ENCODE measurements around the gene FOXP1.
A peak's percentile ranks its signal among the peaks of the same experiment; 100 is the strongest.

FOXP1 gene

DNA sequence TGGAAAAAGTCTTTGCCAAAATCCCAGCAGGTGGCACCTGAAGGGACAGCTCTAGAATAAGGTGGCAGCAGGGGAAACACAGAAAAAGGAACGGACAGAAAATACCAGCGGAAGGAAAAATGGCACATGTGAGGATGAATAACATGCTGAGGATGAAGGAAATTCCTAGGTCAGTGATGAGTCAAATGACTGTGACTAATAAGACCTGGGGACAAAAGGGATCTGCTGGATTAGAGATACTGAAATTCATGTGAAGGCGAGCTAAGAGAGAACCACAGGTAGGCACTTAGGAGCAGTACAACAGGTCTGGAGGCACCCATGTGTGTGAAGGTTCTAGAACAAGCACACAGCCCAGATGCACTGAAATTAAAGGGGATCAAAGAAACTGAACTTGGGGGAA is 482.5 kb downstream of the FOXP1 start:
- peak; percentile 54 for DNase-seq (ENCODE audit: low spot score)

GRCh38 chr3:71099997-71100719 is 483.4 kb downstream of the FOXP1 start:
- DNase-seq (ENCODE audit: low spot score), result no peak

- no peak for DNase-seq (ENCODE audit: low spot score)
These were observed 486.0 kb downstream of the FOXP1 start for GRCh38 chr3:71097557-71097956.

- DNase-seq (ENCODE audit: low spot score), result no peak
These were observed 487.8 kb downstream of the FOXP1 start for GRCh38 chr3:71095511-71096291.

DNA sequence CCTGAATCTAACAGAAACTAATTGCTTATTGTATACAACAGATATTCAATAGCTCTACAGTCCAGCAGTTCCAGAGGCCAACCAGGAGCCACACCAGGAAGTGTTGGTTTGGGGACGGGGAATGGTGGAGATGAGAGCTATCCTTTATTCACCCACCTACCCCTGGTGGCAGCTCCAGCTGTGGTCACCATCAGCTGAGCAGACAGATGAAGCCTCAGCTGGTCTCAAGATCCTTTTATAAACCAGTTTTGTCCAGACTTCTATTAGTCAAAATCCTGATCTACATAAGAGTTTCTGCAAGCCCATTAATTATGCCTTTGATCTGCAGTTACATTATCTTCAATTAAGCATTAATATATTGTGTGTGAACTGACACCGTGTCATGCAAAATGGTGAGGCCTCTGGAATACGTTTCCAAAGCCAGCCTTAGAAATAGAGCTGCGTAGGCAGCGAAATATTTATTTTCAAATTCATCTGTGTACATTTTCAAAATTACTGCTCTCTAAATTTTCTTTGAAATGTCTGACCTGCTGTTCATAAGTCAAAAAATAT is 488.8 kb downstream of the FOXP1 start:
- DNase-seq (ENCODE audit: low spot score), result no peak

DNA sequence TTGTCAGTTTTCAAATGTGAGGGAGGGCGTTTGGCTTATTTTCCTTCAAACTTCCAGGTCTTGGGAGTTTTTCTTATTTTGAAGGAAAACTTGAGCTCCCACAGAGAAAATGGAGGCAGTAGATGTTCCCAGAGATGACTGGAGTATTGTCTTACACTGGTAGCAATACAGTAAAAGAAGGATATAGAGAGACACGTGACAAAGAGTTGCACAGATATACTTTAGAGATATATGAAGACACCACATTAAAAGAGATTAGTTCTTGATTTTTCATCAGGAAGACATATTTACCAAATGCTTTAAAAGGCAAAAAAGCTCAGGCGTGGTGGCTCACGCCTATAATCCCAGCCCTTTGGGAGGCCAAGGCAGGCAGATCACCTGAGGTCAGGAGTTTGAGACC is 490.9 kb downstream of the FOXP1 start:
- no peak for DNase-seq (ENCODE audit: low spot score)

GRCh38 chr3:71090207-71090606 is 493.3 kb downstream of the FOXP1 start:
- DNase-seq (ENCODE audit: low spot score), result no peak

- DNase-seq (ENCODE audit: low spot score), result no peak
These were observed 494.2 kb downstream of the FOXP1 start for GRCh38 chr3:71089271-71089847.

GRCh38 chr3:71088742-71089141 is 494.8 kb downstream of the FOXP1 start:
- DNase-seq (ENCODE audit: low spot score), result no peak

- no peak for DNase-seq (ENCODE audit: low spot score)
These were observed 495.4 kb downstream of the FOXP1 start for GRCh38 chr3:71088019-71088708.

DNA sequence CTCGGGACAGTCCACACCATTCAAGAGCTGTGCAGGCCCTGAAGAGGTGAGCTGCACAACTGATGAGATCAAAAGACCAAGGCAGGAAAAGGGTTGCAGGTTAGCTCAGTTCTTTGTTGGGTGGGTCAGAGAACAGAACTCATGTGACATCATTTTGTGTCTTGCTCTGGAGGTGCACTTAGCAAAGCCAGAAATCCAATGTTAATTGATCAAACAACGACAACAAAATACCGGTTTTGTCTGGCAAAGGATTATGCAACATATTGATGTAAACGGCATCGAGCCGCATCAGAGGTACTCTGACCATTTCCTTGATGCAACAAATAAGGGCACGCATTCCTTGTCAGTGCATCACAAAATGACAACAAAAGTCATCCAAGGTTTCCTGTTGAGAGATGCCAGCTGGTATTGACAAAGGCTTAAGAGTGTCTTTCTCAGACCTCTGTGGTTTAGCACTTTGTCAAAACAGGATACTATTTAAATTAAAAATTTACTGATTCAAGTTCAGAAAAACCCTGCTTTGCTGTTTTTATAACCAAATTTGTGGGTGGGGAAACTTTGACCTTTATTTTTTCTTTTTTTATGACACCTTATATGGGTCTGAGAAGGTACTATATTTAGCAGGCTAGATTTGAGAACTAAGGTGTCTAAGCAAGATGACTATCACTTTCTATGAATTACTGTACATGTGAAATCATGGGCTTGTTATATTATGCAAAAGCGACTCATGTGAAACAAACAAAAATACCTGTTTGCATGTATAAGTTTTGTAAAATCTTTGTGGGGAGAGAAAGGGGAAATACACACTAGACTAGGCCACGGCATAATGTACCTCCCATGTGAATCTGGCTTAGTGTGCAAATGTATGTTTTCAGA is 496.1 kb downstream of the FOXP1 start:
- no peak for DNase-seq (ENCODE audit: low spot score)

- no peak for DNase-seq (ENCODE audit: low spot score)
These were observed 496.8 kb downstream of the FOXP1 start for GRCh38 chr3:71086777-71087142.

DNA sequence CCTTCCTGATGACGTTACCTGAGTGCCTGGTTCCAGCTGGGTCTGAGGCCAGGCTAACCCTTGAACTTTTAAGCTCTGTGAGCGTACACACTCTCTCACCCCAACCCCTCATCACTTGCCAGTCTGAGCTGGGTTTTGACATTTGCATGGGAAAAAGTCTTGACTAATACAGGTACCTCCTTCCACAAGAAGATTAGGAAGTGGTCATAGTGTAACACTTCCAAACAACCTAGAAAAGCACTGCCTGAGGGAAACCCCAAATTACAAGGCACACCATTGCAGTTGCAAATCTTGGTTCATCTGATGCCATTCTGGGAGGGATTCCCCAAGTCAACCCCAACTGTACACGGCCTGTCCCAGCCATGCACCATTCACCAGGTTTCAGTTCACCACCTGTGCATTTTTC is 499.8 kb downstream of the FOXP1 start:
- no peak for DNase-seq (ENCODE audit: low spot score)

GRCh38 chr3:71082833-71083232 is 500.7 kb downstream of the FOXP1 start:
- DNase-seq (ENCODE audit: low spot score), result no peak

GRCh38 chr3:71080517-71081083 is 502.9 kb downstream of the FOXP1 start:
- no peak for DNase-seq (ENCODE audit: low spot score)

GRCh38 chr3:71078723-71079525 is 504.6 kb downstream of the FOXP1 start:
- DNase-seq (ENCODE audit: low spot score), result no peak

DNA sequence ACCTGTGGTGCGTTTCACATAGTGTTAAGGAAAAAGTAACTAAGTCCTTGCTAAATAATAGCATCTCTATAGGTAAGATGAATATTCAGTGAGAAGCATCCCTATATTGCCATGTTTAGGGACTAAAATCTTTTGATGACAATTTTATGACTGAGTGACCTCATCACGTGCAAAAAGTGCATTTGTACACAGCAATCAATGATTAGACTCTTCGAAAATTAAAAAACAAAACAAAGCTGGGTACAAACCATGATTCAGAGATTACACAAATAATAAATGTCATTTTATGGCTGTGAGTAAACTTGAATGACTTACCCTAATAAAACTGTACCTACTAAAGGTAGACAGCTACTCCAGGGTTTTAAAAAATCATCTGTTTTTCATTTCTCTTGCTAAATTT is 505.3 kb downstream of the FOXP1 start:
- DNase-seq (ENCODE audit: low spot score), result no peak

DNA sequence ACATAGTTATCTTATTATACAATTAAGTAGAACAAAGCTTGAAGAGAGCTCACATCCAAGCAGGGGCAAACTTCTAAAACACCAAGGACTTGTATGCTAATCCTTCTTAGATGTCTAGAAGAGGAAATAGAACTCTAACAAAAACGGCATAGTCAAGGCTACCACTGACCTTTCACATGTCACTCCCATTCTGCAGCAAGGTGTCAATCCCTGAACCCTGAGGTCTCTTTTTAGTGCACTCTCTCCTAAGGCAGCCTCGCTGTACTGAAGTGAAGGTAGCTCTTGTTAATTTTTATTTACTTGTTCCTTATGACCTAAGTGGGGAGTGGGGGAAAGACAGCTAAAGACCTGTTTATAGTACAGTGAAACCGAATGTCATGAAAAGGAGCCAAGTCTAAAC is 506.5 kb downstream of the FOXP1 start:
- no peak for DNase-seq (ENCODE audit: low spot score)

- no peak for DNase-seq (ENCODE audit: low spot score)
These were observed 507.0 kb downstream of the FOXP1 start for GRCh38 chr3:71076361-71077002.

DNA sequence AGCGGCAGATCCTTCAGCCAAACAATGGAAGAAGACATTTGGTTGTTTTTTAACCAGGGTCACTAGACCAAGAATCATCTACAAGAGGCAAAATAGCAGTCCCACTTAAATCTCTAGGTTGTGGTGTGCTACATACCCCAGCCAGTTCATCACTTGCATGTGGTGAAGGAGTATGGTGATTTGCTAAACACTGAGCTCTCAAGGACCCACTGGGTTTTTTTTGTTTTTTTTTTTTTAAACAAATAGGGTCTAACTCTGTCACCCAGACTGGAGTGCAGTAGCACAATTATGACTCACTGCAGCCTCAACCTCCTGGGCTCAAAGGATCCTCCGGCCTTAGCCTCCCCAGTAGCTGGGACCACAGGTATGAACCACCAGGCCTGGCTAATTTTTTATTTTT is 508.0 kb downstream of the FOXP1 start:
- no peak for DNase-seq (ENCODE audit: low spot score)
